Measurements from ENCODE around the gene MUTYH. TPM values are rescaled to one million over a fixed set of nuclear protein-coding genes. Genes with fewer than 3 reads are reported as not detected.
"Not testable (repeated sequence)": the region's sequence is repeated elsewhere in the genome, so short reads cannot be mapped to it uniquely, and the experiment has no call there.

Gene MUTYH
- polyA plus RNA-seq, 1 donor from 2014 or later, result 59.8 TPM

DNA sequence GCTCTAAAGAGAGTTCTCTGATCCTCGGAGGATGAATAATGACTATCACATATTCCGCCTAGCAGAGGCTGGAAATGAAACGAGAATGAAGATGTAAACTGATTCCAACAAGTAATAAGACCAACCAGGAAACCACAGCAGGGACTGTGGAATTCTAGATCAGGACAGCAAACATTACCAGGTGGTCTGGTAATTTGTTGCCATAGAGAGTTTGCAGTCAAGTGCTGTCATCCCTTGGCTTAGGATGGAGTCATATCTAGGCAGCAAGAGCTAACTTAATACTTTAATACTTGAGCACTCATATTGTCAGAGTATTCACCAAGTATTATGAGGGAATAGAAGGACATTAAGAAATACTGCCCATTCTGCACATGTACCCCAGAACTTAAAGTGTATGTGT, 45.1 kb upstream of the MUTYH start:
- Histone ChIP-seq H4K20me1 (ENCODE audit: insufficient read depth) (no peaks in the 10 kb centered on the region), H3F3A (ENCODE audit: insufficient read depth, low read length, poor library complexity, severe bottlenecking) (no peaks in the 10 kb centered on the region), H3K27ac (ENCODE audit: low read length) (no peak overlapping the region), H2AFZ (ENCODE audit: low read depth, low read length) (no peak overlapping the region), H3K36me3 (ENCODE audit: insufficient read depth, low read length) (no peaks in the 10 kb centered on the region), H3K9ac (ENCODE audit: low read length) (no peak overlapping the region), H3K4me3 (ENCODE audit: low read length) (no peak overlapping the region), H3K4me2 (ENCODE audit: low read length) (no peak overlapping the region), H3K27me3 (ENCODE audit: insufficient read depth, low read depth, low read length) (no peaks in the 10 kb centered on the region), H3K79me2 (replicated peaks; ENCODE audit: insufficient read depth, low read length) (no peaks in the 10 kb centered on the region), H3K9me2 (ENCODE audit: insufficient read depth, low read length) (no peaks in the 10 kb centered on the region), H3K9me3 (ENCODE audit: low read length) (no peaks in the 10 kb centered on the region)
- TF ChIP-seq MXI1 (conservative IDR thresholded peaks at IDR 0.05; ENCODE audit: poor library complexity, severe bottlenecking) (no peak), TAF1 (IDR thresholded peaks at IDR 0.05; ENCODE audit: low read depth) (no peak), SMC3 (conservative IDR thresholded peaks at IDR 0.05; ENCODE audit: poor library complexity) (no peak), RAD21 (conservative IDR thresholded peaks at IDR 0.05) (no peak), POLR2AphosphoS5 (IDR thresholded peaks at IDR 0.05) (no peak), EP300 (conservative IDR thresholded peaks at IDR 0.05; ENCODE audit: poor library complexity, severe bottlenecking) (no peak), EZH2 (IDR thresholded peaks at IDR 0.05; ENCODE audit: borderline replicate concordance, insufficient read depth, low read length, poor library complexity, severe bottlenecking) (no peak)
- TF ChIP-seq, protein P1, sequence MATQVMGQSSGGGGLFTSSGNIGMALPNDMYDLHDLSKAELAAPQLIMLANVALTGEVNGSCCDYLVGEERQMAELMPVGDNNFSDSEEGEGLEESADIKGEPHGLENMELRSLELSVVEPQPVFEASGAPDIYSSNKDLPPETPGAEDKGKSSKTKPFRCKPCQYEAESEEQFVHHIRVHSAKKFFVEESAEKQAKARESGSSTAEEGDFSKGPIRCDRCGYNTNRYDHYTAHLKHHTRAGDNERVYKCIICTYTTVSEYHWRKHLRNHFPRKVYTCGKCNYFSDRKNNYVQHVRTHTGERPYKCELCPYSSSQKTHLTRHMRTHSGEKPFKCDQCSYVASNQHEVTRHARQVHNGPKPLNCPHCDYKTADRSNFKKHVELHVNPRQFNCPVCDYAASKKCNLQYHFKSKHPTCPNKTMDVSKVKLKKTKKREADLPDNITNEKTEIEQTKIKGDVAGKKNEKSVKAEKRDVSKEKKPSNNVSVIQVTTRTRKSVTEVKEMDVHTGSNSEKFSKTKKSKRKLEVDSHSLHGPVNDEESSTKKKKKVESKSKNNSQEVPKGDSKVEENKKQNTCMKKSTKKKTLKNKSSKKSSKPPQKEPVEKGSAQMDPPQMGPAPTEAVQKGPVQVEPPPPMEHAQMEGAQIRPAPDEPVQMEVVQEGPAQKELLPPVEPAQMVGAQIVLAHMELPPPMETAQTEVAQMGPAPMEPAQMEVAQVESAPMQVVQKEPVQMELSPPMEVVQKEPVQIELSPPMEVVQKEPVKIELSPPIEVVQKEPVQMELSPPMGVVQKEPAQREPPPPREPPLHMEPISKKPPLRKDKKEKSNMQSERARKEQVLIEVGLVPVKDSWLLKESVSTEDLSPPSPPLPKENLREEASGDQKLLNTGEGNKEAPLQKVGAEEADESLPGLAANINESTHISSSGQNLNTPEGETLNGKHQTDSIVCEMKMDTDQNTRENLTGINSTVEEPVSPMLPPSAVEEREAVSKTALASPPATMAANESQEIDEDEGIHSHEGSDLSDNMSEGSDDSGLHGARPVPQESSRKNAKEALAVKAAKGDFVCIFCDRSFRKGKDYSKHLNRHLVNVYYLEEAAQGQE (IDR thresholded peaks at IDR 0.05; ENCODE audit: borderline replicate concordance), result no peak
- TF ChIP-seq, protein P2, sequence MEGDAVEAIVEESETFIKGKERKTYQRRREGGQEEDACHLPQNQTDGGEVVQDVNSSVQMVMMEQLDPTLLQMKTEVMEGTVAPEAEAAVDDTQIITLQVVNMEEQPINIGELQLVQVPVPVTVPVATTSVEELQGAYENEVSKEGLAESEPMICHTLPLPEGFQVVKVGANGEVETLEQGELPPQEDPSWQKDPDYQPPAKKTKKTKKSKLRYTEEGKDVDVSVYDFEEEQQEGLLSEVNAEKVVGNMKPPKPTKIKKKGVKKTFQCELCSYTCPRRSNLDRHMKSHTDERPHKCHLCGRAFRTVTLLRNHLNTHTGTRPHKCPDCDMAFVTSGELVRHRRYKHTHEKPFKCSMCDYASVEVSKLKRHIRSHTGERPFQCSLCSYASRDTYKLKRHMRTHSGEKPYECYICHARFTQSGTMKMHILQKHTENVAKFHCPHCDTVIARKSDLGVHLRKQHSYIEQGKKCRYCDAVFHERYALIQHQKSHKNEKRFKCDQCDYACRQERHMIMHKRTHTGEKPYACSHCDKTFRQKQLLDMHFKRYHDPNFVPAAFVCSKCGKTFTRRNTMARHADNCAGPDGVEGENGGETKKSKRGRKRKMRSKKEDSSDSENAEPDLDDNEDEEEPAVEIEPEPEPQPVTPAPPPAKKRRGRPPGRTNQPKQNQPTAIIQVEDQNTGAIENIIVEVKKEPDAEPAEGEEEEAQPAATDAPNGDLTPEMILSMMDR (IDR thresholded peaks at IDR 0.05; ENCODE audit: poor library complexity, severe bottlenecking), result no peak

DNA sequence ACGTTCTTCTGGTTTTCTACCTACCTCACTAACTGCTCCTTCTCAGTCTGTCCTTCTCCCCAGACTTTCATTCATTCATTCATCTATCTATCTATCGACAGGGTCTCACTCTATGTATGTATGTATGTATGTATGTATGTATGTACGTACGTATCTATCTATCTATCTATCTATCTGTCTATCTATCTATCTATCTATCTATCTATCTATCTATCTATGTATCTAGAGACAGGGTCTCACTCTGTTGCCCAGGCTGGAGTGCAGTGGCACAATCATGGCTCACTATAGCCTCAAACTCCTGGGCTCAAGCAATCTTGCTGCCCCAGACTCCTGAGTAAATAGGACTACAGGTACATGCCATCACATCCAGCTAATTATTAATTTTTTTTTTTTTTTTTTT, 44.0 kb upstream of the MUTYH start:
- H3K27me3 ChIP-seq (ENCODE audit: insufficient read depth, low read depth, low read length); H3K4me3 ChIP-seq (ENCODE audit: low read length); H3K27ac ChIP-seq (ENCODE audit: low read length); H3K36me3 ChIP-seq (ENCODE audit: insufficient read depth, low read length); H4K20me1 ChIP-seq (ENCODE audit: insufficient read depth); H2AFZ ChIP-seq (ENCODE audit: low read depth, low read length); H3K79me2 ChIP-seq (replicated peaks; ENCODE audit: insufficient read depth, low read length); H3K9me3 ChIP-seq (ENCODE audit: low read length); H3F3A ChIP-seq (ENCODE audit: insufficient read depth, low read length, poor library complexity, severe bottlenecking); H3K9me2 ChIP-seq (ENCODE audit: insufficient read depth, low read length); H3K9ac ChIP-seq (ENCODE audit: low read length); H3K4me2 ChIP-seq (ENCODE audit: low read length): not testable (repeated sequence)

DNA sequence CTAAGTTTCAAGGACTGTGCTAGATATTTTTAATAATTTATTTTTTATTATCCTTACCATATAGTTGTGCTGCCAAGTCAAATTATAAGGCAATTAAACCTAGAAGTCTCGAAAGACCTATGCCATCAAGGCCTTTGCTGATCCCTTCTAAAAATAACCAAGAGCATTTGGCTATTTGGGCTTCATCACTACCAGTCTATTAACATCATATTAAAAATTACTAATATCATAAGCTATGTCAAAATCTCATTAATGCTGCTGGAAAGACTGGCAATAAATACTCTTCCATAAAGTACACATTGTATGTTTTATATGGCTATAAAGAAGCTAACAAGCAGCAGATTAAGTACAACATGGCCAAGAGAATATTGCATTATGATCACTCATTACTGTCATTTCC, 43.0 kb upstream of the MUTYH start:
- no peaks in the 10 kb centered on the region for H3K9me2 ChIP-seq (ENCODE audit: insufficient read depth, low read length)
- no peaks in the 10 kb centered on the region for H3F3A ChIP-seq (ENCODE audit: insufficient read depth, low read length, poor library complexity, severe bottlenecking)
- H3K79me2 ChIP-seq (replicated peaks; ENCODE audit: insufficient read depth, low read length), result no peaks in the 10 kb centered on the region
- no peak overlapping the region for H3K4me2 ChIP-seq (ENCODE audit: low read length)
- TF ChIP-seq EZH2 (IDR thresholded peaks at IDR 0.05; ENCODE audit: borderline replicate concordance, insufficient read depth, low read length, poor library complexity, severe bottlenecking) (no peak), MXI1 (conservative IDR thresholded peaks at IDR 0.05; ENCODE audit: poor library complexity, severe bottlenecking) (no peak), SMC3 (conservative IDR thresholded peaks at IDR 0.05; ENCODE audit: poor library complexity) (no peak)
- no peaks in the 10 kb centered on the region for H3K36me3 ChIP-seq (ENCODE audit: insufficient read depth, low read length)
- H3K9me3 ChIP-seq (ENCODE audit: low read length), result no peaks in the 10 kb centered on the region
- H3K27me3 ChIP-seq (ENCODE audit: insufficient read depth, low read depth, low read length), result no peaks in the 10 kb centered on the region
- H3K9ac ChIP-seq (ENCODE audit: low read length), result no peak overlapping the region
- no peak overlapping the region for H3K27ac ChIP-seq (ENCODE audit: low read length)
- no peaks in the 10 kb centered on the region for H4K20me1 ChIP-seq (ENCODE audit: insufficient read depth)
- no peak overlapping the region for H2AFZ ChIP-seq (ENCODE audit: low read depth, low read length)
- H3K4me3 ChIP-seq (ENCODE audit: low read length), result no peak overlapping the region
